Tibial nerve (tissue), 4 donors: Measurements from ENCODE around the gene SERPINB4. TPM values are rescaled to one million over a fixed set of nuclear protein-coding genes. Genes with fewer than 3 reads are reported as not detected.

ENCODE experiments used
- DNase-seq, 2 donors: peaks; one replicate each; pipeline ENCODE4 v3.0.0-alpha.2; 2019; ENCODE audit warnings: low spot score in 2 of 2
- H3K27ac ChIP-seq, 4 donors: fragments of 200-600 bp; sonication (generic) in 3 of 4; one replicate each; pipeline ENCODE4 v1.5.1; 2017 to 2019; ENCODE audit warnings: mild to moderate bottlenecking in 1 of 4
- H3K27me3 ChIP-seq, 2 donors: fragments of 200-600 bp; sonication (generic) in 1 of 2; one replicate each; pipeline versions ENCODE4 v1.5.1 to v1.6.0; 2017 to 2019
- H3K36me3 ChIP-seq, 3 donors: fragments of 200-600 bp; sonication (generic); one replicate each; pipeline ENCODE4 v1.5.1; 2018 to 2019
- H3K4me1 ChIP-seq, 4 donors: fragments of 200-600 bp; sonication (generic) in 3 of 4; one replicate each; pipeline ENCODE4 v1.5.1; 2017 to 2019
- H3K4me3 ChIP-seq, 4 donors: fragments of 200-600 bp; sonication (generic) in 3 of 4; one replicate each; pipeline ENCODE4 v1.5.1; 2017 to 2019; ENCODE audit warnings: mild to moderate bottlenecking in 1 of 4, moderate library complexity in 1 of 4
- H3K9me3 ChIP-seq, 4 donors: fragments of 200-600 bp; sonication (generic) in 3 of 4; one replicate each; pipeline ENCODE4 v1.5.1; 2017 to 2019
- CTCF ChIP-seq, 5 experiments: fragments of 200-600 bp in 3 of 5; fragments of 450-650 bp in 2 of 5; sonication (generic) in 3 of 5; IDR thresholded peaks; one replicate each; pipeline ENCODE4 v1.5.1; 2016 to 2019; ENCODE audit warnings: antibody characterized with exemption in 5 of 5, mild to moderate bottlenecking in 3 of 5, moderate library complexity in 2 of 5
- EP300 ChIP-seq, 2 donors: sonication (generic); formaldehyde crosslinking; IDR thresholded peaks; one replicate each; pipeline ENCODE4 v1.6.1; 2017; ENCODE audit warnings: antibody characterized with exemption in 2 of 2, mild to moderate bottlenecking in 1 of 2
- POLR2A ChIP-seq, 2 donors: fragments of 450-650 bp; IDR thresholded peaks; one replicate each; pipeline ENCODE4 v1.6.1; 2017; ENCODE audit warnings: antibody characterized with exemption in 2 of 2, mild to moderate bottlenecking in 2 of 2, moderate library complexity in 2 of 2
- WGBS, 2 donors: methylation state at CpG; one replicate each; pipeline ENCODE4 v1.1.5; 2018; 5-methylcytosine and 5-hydroxymethylcytosine counted together
- total RNA-seq, 4 donors: library from RNA; depleted of rRNA; stranded (reverse); fragments of >200 nt; gene quantifications; one replicate each; pipeline ENCODE4 v1.1.0, GENCODE V29; 2016

SERPINB4 gene
- total RNA-seq, 4 donors from 2014 or later, result not detected

DNA sequence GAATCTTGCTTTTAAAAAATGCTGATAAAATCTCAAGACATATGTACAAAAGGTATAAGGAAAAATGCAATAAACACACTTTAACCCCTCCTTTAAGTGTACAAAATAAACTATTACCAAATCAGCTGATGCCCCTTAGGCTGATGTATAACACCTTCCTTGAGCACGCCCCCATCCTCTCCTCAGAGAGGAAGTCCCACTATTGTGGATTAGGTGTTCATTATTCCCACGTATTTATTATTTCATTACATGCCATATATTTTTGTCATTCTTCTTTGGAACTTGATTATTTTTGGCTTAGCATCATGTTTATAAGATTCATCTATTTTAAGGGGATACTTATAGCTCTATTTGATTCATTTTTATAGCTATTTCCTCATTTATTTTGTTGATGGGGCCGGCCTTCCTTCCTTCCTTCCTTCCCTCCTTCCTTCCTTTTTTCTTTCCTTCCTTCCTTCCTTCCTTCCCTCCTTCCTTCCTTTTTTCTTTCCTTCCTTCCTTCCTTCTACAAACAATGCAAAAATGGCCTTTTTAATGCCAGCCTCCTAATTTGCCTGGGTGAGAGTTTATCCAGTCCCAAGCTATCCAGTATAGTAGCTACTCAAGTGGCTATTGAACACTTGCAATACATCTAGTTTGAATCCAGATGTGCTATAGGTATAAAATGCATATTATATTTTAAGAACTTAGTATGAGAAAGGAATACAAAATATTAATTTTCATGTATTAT is 52.9 kb downstream of the SERPINB4 start:
- 80 to 82% methylated on average over 3 of the region's 3 CpGs for WGBS, 2 donors
- TF ChIP-seq POLR2A (IDR thresholded peaks at IDR 0.05) (no peak), EP300 (IDR thresholded peaks at IDR 0.05) (no peak), CTCF (IDR thresholded peaks at IDR 0.05) (no peak)
- H3K27ac ChIP-seq, result no peak overlapping the region
- H3K9me3 ChIP-seq, result no peaks in the 10 kb centered on the region
- no peaks in the 10 kb centered on the region for H3K4me1 ChIP-seq
- H3K4me3 ChIP-seq, result no peak overlapping the region
- no peak for DNase-seq
- no peaks in the 10 kb centered on the region for H3K36me3 ChIP-seq
- H3K27me3 ChIP-seq, result no peaks in the 10 kb centered on the region

GRCh38 chr18:63590373-63590772 is 53.7 kb downstream of the SERPINB4 start:
- H3K9me3 ChIP-seq, result no peaks in the 10 kb centered on the region
- no peak for DNase-seq
- no peaks in the 10 kb centered on the region for H3K36me3 ChIP-seq
- no peaks in the 10 kb centered on the region for H3K27me3 ChIP-seq
- no peak overlapping the region for H3K27ac ChIP-seq
- WGBS, 2 donors, result 57 to 69% methylated on average over 2 of the region's 2 CpGs
- no peak for TF ChIP-seq EP300 (IDR thresholded peaks at IDR 0.05)
- TF ChIP-seq POLR2A (IDR thresholded peaks at IDR 0.05), result no peak
- no peak for TF ChIP-seq CTCF (IDR thresholded peaks at IDR 0.05)
- no peaks in the 10 kb centered on the region for H3K4me1 ChIP-seq
- H3K4me3 ChIP-seq, result no peak overlapping the region

- 78 to 83% methylated on average over 5 of the region's 5 CpGs for WGBS, 2 donors
- Histone ChIP-seq H3K4me1 (no peaks in the 10 kb centered on the region), H3K4me3 (no peak overlapping the region), H3K36me3 (no peaks in the 10 kb centered on the region), H3K27me3 (no peaks in the 10 kb centered on the region), H3K27ac (no peak overlapping the region), H3K9me3 (no peaks in the 10 kb centered on the region)
- no peak for DNase-seq
- TF ChIP-seq POLR2A (IDR thresholded peaks at IDR 0.05) (no peak), EP300 (IDR thresholded peaks at IDR 0.05) (no peak), CTCF (IDR thresholded peaks at IDR 0.05) (no peak)
Measured at GRCh38 chr18:63588909-63589308, 55.1 kb downstream of the SERPINB4 start.

Other genes starting within 250 kb of the SERPINB4 start
- gene VPS4B, start 221.8 kb downstream of the SERPINB4 start, total RNA-seq, result 10 to 100 TPM; 33.4 to 43.2 (median 36.2) TPM
- gene SERPINB5, start 167.3 kb downstream of the SERPINB4 start, total RNA-seq, result not detected
- not detected for gene SERPINB12, start 101.9 kb downstream of the SERPINB4 start, total RNA-seq
- not detected for gene SERPINB13, start 56.9 kb downstream of the SERPINB4 start, total RNA-seq
- gene SERPINB3, start 17.6 kb upstream of the SERPINB4 start, total RNA-seq, result not detected
- not detected for gene SERPINB11, start 58.7 kb upstream of the SERPINB4 start, total RNA-seq
- gene SERPINB7, start 131.2 kb upstream of the SERPINB4 start, total RNA-seq, result not detected
- not detected for gene SERPINB2, start 243.4 kb upstream of the SERPINB4 start, total RNA-seq